Smooth muscle cell (in vitro differentiated cells): Measurements from ENCODE around the gene SAP30L. TPM values are rescaled to one million over a fixed set of nuclear protein-coding genes. Genes with fewer than 3 reads are reported as not detected.

ENCODE experiments used
- DNase-seq: peaks from one replicate; lab custom pipeline; 2025; ENCODE audit not compliant: unreplicated experiment; lab: John Stamatoyannopoulos, UW
- H2AFZ ChIP-seq: fragments of 200-600 bp; sonication (generic); 2 replicates; pipeline ENCODE4 v1.6.0; 2016; ENCODE audit warnings: antibody characterized with exemption, low read depth, mild to moderate bottlenecking
- H3F3A ChIP-seq: fragments of 200-600 bp; sonication (generic); 2 replicates; pipeline ENCODE4 v1.6.0; 2017; ENCODE audit warnings: antibody characterized with exemption, low read depth
- H3K27ac ChIP-seq: fragments of 200-600 bp; sonication (generic); 2 replicates; pipeline ENCODE4 v1.5.1; 2016; ENCODE audit warnings: low read depth, mild to moderate bottlenecking
- H3K27me3 ChIP-seq: fragments of 200-600 bp; sonication (generic); 2 replicates; pipeline ENCODE4 v1.6.1; 2016; ENCODE audit warnings: low read depth, mild to moderate bottlenecking
- H3K36me3 ChIP-seq: fragments of 200-600 bp; sonication (generic); 2 replicates; pipeline ENCODE4 v1.5.1; 2016; ENCODE audit warnings: low read depth
- H3K4me1 ChIP-seq: fragments of 200-600 bp; sonication (generic); 2 replicates; pipeline ENCODE4 v1.5.1; 2016; ENCODE audit warnings: low read depth
- H3K4me2 ChIP-seq: fragments of 200-600 bp; sonication (generic); 2 replicates; pipeline ENCODE4 v1.6.0; 2016; ENCODE audit warnings: mild to moderate bottlenecking
- H3K4me3 ChIP-seq: fragments of 200-600 bp; sonication (generic); 2 replicates; pipeline ENCODE4 v1.5.1; 2016; ENCODE audit warnings: mild to moderate bottlenecking
- H3K79me2 ChIP-seq: fragments of 200-600 bp; sonication (generic); 2 replicates; pipeline ENCODE4 v1.6.0; 2016; ENCODE audit warnings: low read depth, mild to moderate bottlenecking
- H3K9ac ChIP-seq: fragments of 200-600 bp; sonication (generic); 2 replicates; pipeline ENCODE4 v1.6.0; 2016; ENCODE audit warnings: low read depth
- H3K9me3 ChIP-seq: fragments of 200-600 bp; sonication (generic); replicated peaks from 2 replicates; pipeline ENCODE4 v1.5.1; 2016; ENCODE audit warnings: low read depth
- H4K20me1 ChIP-seq: fragments of 200-600 bp; sonication (generic); 2 replicates; pipeline ENCODE4 v1.6.0; 2016; ENCODE audit warnings: low read depth
- WGBS: methylation state at CpG from one replicate; pipeline ENCODE4 v1.1.7; 2016; ENCODE audit warnings: low lambda C conversion rate; 5-methylcytosine and 5-hydroxymethylcytosine counted together
- polyA plus RNA-seq: library from polyadenylated mRNA; unstranded; fragments of >200 nt; fragmentation: Nextera tagmentation; extraction: Ambion mirVana; gene quantifications from 2 replicates; pipeline ENCODE4 v1.2.1, GENCODE V29; 2016
- total RNA-seq: library from RNA; depleted of rRNA; stranded (reverse); fragments of >200 nt; gene quantifications from 2 replicates; pipeline ENCODE4 v1.2.3, GENCODE V29; 2014
- TF ChIP-seq, protein P1 (sequence below): fragments of 200-600 bp; sonication (generic); IDR thresholded peaks from 2 replicates; pipeline ENCODE4 v1.5.1; 2017; ENCODE audit warnings: borderline replicate concordance, mild to moderate bottlenecking, antibody characterized with exemption; ENCODE audit not compliant: insufficient read depth, poor library complexity, severe bottlenecking

The SAP30L gene
- total and polyA plus RNA-seq, 2 experiments from 2014 or later = 32.7 to 44.2 TPM

DNA sequence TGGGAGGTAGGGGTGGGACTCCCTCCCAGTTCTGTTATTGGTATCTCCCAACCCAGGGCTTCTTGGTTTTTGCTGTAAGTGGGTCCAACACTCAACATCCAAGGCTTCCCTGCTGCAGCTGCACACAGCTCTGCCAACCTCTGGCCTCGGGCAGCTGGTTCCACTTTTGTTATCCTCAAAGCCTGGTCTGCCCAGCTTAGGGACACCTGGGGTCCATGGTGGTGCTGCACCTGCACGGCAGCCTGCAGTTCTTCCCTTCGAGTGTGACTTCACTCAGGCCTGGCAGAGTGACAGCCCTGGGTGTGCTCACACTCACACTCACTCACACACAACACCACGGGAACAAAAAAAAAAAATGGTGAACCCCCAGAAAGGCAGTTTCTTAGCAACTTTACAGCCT lies 15.3 kb upstream of the SAP30L start:
- DNase-seq = no peak
- Histone ChIP-seq H2AFZ (no peak overlapping the region), H3K9ac (no peak overlapping the region), H3K27ac (no peak overlapping the region), H4K20me1 (no peaks in the 10 kb centered on the region), H3K36me3 (no peaks in the 10 kb centered on the region), H3F3A (no peaks in the 10 kb centered on the region), H3K4me3 (no peak overlapping the region), H3K27me3 (no peaks in the 10 kb centered on the region), H3K4me1 (no peaks in the 10 kb centered on the region), H3K79me2 (no peaks in the 10 kb centered on the region), H3K4me2 (no peak overlapping the region), H3K9me3 (no peaks in the 10 kb centered on the region)
- 95% methylated on average over 4 of the region's 4 CpGs for WGBS
- TF ChIP-seq, protein P1, sequence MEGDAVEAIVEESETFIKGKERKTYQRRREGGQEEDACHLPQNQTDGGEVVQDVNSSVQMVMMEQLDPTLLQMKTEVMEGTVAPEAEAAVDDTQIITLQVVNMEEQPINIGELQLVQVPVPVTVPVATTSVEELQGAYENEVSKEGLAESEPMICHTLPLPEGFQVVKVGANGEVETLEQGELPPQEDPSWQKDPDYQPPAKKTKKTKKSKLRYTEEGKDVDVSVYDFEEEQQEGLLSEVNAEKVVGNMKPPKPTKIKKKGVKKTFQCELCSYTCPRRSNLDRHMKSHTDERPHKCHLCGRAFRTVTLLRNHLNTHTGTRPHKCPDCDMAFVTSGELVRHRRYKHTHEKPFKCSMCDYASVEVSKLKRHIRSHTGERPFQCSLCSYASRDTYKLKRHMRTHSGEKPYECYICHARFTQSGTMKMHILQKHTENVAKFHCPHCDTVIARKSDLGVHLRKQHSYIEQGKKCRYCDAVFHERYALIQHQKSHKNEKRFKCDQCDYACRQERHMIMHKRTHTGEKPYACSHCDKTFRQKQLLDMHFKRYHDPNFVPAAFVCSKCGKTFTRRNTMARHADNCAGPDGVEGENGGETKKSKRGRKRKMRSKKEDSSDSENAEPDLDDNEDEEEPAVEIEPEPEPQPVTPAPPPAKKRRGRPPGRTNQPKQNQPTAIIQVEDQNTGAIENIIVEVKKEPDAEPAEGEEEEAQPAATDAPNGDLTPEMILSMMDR = no peak

DNA sequence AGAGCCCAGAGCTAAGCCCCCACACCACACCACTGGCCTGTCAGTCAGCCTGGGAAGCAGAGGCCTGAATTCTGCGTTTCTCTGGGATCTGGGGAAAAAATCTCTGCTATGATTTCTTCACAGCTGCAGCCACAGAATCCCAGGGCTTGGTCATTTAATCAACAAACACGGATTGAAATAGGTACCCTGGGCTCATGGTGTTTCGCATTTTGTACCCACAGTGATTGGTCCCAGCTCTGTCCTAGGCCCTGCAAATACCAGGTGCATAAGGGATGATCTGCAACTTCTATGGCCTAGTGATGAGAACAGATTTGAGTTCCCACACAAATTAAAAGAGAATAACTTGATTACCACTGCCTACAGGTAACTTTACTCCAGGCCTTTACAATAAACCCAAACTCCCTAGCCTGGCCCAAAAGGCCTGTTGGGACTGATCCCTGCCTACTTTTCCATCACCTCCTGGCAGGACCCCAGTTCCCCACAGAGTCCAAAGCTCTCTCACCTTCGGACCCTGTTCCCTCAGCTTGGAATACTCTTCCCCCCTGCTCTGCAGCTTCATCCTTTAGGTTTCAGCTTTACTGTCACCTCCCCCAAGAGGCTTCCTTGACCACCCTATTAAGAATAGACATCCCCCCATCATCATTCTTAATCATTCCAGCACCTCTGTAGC lies 14.7 kb upstream of the SAP30L start:
- no peak overlapping the region for H3K4me2 ChIP-seq

DNA sequence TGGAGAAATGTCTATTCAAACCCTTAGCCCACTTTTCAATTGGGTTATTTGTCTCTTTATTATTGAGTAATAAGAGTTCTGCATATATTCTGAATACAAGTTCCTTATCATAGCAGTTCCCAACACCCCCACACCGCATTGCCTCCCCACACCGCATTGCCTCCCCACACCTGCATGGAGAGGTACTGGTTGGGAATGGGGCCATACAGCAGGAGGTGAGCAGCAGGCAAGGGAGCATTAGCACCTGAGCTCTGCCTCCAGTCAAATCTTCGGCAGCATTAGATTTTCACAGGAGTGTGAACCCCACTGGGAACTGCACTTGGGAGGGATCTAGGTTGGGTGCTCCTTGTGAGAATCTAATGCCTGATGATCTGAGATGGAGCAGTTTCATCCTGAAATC lies 10.6 kb upstream of the SAP30L start:
- H3K36me3 ChIP-seq = no peaks in the 10 kb centered on the region
- H3K4me2 ChIP-seq = no peak overlapping the region
- 100% methylated on average over 3 of the region's 3 CpGs for WGBS
- no peak overlapping the region for H3K4me3 ChIP-seq
- no peaks in the 10 kb centered on the region for H3K4me1 ChIP-seq
- no peaks in the 10 kb centered on the region for H3K27me3 ChIP-seq
- H3K79me2 ChIP-seq = no peaks in the 10 kb centered on the region
- no peaks in the 10 kb centered on the region for H4K20me1 ChIP-seq
- TF ChIP-seq, protein P1 = no peak
- H2AFZ ChIP-seq = no peak overlapping the region
- H3K9me3 ChIP-seq = no peaks in the 10 kb centered on the region
- H3K9ac ChIP-seq = no peak overlapping the region
- DNase-seq = no peak
- H3F3A ChIP-seq = no peaks in the 10 kb centered on the region
- H3K27ac ChIP-seq = no peak overlapping the region

More for the DNA sequence above, 14.7 kb upstream of the SAP30L start:
- H2AFZ ChIP-seq = no peak overlapping the region
- no peak for DNase-seq
- 87% methylated on average over 4 of the region's 4 CpGs for WGBS
- H3K9ac ChIP-seq = no peak overlapping the region
- H3K27me3 ChIP-seq = no peaks in the 10 kb centered on the region
- no peaks in the 10 kb centered on the region for H3K9me3 ChIP-seq
- TF ChIP-seq, protein P1 = no peak
- H3F3A ChIP-seq = no peaks in the 10 kb centered on the region
- no peaks in the 10 kb centered on the region for H4K20me1 ChIP-seq
- no peaks in the 10 kb centered on the region for H3K4me1 ChIP-seq
- H3K79me2 ChIP-seq = no peaks in the 10 kb centered on the region
- no peaks in the 10 kb centered on the region for H3K36me3 ChIP-seq
- no peak overlapping the region for H3K27ac ChIP-seq
- H3K4me3 ChIP-seq = no peak overlapping the region

- Histone ChIP-seq H3K9ac (no peak overlapping the region), H2AFZ (no peak overlapping the region), H3K4me1 (no peaks in the 10 kb centered on the region), H3K36me3 (no peaks in the 10 kb centered on the region), H3K27me3 (no peaks in the 10 kb centered on the region), H3F3A (no peaks in the 10 kb centered on the region), H3K9me3 (no peaks in the 10 kb centered on the region), H3K4me2 (no peak overlapping the region), H3K79me2 (no peaks in the 10 kb centered on the region), H3K27ac (no peak overlapping the region), H3K4me3 (no peak overlapping the region), H4K20me1 (no peaks in the 10 kb centered on the region)
- TF ChIP-seq, protein P1 = no peak
- 81% methylated on average over 5 of the region's 5 CpGs for WGBS
- DNase-seq = no peak
These were observed 8.4 kb upstream of the SAP30L start for GRCh38 chr5:154437281-154437965.
